HG02981 (cell line): ENCODE measurements around the gene PTPRN.

ENCODE experiments used
- ATAC-seq: cut with Tn5 transposase; IDR thresholded peaks from one replicate; pipeline ENCODE4 v1.9.1; 2021; ENCODE audit warnings: mild to moderate bottlenecking, moderate library complexity; ENCODE audit not compliant: unreplicated experiment

PTPRN gene

DNA sequence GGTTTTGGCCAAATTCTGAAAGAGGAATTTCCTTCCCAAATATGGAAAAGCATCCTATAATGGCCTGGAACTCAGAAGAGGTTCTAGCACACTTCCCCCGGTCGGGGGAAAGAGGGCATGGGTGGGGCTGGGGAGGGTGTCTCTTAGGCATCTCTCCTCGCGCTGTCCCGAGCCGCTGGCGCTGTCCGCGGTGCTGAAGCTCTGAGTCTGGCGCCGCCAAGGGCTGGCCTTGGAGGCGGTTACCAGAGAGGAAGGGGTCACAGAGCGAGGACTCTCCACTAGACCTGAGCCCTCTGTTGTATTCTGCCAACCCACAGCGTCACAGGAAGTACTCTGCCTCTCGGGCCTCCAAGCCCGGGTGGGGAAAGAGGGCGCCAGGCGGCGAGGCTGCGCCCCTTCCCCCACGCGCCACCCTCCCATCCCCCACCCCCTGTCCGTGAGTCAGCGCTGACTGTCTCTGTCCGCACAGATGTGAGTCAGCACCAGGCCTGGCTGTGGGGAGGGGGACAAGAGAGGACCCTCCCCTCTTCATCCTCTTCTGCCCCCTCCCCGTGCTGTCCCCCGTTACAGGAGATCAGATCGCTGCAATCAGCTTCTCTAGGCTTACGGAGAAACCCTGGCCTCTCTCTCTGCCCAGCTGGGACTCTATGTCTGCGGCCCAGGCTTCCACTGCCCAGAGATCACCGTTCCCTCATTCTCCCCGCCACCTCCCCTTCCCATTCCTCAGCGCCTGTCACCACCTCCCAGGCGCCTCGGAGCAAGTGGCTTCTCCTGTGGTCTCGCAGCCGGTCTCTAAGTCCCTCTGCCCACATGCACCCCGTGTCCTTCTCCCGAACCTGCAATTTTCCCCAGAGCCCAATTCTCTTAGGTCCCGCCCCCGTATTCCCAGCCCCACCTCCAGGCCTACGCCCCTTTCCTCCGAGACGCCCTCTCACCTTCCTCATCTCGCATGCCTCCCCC lies 779 bp downstream of the PTPRN start:
- ATAC-seq = peak; percentile 56

DNA sequence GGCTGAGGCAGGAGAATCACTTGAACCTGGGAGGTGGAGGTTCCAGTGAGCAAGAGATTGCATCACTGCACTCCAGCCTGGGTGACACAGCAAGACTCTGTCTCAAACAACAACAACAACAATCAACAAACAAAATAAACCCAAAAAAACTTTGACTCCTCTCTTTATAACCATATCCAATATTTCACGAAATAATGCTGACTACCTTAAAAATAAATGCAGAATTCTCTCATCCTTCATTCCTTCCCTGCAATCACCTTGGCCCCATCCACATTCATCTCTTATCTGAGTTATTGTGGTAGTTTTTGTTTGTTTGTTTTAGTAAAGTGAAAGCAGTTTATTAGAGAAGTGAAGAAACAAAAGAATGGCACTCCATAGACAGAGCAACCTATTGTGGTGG lies 3.2 kb downstream of the PTPRN start:
- no peak for ATAC-seq

GRCh38 chr2:219304223-219304622 lies 5.0 kb downstream of the PTPRN start:
- no peak for ATAC-seq

- no peak for ATAC-seq
Observed at GRCh38 chr2:219302412-219302968, 6.7 kb downstream of the PTPRN start.

DNA sequence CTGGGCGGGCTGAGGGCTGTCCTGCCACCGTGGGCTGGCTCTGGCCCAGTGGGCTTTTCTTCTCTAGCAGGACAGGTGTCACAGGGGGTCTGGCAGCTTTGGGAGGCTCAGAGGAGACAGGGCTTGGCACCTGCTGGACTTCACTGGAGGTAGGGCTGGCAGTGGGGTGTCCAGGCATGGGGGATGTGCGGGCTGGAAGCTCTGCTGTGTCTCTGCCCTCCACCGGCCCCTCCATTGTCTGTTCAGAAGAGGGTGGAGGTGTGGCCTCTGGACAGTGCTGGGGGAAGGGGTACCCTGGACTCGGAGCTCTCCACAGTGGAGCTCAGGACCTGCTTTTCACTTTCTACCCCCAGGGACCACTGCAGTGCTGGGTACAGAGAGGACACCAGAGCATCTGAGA lies 9.2 kb downstream of the PTPRN start:
- ATAC-seq = no peak

GRCh38 chr2:219299372-219299760 lies 9.8 kb downstream of the PTPRN start:
- no peak for ATAC-seq

GRCh38 chr2:219298759-219299371 lies 10.3 kb downstream of the PTPRN start:
- ATAC-seq = peak; percentile 46

DNA sequence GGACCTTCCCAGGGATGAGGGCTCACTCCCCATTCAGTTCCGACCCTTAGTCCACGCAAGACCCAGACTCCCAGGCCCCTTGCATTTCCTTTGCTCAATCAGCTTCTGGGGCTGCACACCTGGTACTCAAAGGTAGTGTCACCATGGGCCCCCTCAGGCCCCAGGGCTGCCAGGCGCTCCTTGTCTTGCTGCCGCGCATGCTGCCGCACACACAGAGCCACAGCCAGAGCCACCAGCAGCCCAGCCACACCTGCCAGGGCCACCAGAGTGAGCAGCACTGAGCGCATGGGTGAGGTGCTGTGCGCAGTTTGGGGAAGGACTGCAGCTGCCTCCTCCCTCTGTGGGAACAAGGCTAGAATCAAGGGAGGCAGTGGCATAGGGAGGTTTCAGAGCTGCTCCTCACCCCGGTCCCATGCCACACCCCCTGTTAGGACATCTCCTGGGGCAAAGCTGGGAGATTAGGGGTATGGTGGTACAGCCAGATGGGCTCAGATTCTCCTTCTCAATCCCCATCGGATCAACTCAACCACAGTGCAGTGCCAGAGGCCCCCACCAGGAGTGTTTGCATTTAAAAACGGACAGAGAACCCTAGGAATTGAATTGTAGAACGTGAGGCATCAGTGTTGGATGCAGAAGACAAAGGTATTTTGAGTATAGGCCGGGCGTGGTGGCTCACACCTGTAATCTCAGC lies 11.3 kb downstream of the PTPRN start:
- ATAC-seq = no peak

GRCh38 chr2:219296631-219297391 lies 12.4 kb downstream of the PTPRN start:
- no peak for ATAC-seq

DNA sequence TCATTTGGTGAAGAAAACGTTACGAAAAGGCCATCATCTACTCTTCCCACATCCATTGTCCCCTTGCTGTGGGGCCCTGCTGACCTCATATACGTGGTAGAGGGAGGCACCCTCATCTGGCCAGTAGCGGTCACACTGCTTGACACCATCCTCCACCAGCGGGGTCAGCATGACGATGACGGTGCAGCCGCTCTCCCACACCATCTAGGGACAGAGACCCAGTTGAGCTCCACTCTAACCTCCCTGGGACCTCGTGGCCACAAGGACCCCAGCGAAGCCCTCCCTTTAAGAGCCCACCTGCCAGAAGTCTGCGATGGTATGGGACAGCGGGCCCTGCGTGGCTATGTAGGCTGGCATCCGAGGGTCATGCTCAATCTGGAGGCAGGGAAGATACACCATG lies 13.1 kb downstream of the PTPRN start:
- ATAC-seq = no peak

- ATAC-seq = peak; percentile 90
Observed at GRCh38 chr2:219294356-219295351, 14.5 kb downstream of the PTPRN start.

- ATAC-seq = no peak
Observed at GRCh38 chr2:219293736-219294231, 15.4 kb downstream of the PTPRN start.

GRCh38 chr2:219292616-219293015 lies 16.6 kb downstream of the PTPRN start:
- no peak for ATAC-seq

DNA sequence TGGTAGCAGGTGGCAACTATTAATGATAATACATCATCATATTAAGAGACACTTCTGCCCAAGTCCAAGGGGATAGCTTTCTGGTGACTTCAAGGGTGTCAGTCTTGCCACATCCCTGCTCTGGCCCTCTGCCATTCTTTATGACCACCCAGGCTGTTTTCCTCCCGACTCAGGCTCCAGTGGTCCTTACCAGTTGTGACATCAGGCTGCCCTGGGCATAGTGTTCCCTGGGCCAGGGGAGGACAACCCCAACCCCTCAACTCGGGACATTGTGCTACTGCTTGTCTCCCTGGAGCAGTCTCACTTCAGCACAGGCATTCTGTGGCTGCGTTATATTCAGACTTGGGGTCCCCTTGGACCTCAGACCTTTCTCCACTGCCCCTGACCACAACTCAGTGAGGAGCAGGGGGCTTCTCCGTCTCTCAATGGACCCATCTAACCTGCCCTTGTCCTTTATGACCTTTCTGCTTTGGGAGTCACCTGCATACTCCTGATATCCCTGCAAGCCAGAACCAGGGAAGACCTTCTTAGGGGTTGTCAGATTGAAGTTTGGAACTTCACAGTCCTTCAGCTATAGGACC lies 17.2 kb downstream of the PTPRN start:
- ATAC-seq = no peak

GRCh38 chr2:219291394-219291793 lies 17.8 kb downstream of the PTPRN start:
- ATAC-seq = no peak

DNA sequence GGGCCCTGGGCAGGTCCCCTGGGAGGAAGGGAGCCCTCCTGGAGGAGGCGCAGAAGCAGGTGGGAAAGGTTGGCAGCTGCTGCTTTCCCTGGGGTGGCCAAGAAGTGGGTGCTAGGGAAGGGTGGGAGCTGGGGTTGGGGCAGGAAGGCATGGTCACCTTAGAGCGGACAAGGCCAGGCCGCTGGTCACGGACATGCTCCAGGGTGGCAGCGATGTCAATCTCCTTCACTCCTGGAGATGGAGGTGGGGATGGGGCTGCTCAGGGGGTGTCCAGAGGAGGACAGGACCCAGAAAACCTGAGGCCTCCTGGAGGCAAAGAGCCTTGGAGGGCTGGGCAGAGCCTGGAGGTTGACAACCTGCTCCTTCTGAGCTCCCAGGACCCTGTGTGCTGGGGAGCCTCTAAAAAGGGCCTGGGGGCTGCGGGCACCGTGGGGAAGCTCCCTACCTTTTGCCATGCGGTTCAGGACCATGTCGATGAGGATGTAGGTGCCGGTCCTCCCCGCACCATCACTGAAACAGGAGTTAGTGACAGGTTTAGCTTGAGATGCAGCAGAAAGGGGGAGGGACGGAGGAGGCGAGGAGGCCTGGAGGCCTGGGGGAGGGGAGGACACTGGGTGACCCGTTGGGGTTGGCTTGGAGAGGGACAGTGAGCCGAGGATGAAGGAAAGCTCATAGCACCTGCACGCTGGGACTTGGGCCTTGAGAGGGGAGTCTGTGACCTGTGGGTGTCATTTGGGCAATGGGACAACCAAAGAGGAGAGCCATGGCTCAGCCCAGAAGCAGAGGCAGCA lies 18.6 kb downstream of the PTPRN start:
- no peak for ATAC-seq

DNA sequence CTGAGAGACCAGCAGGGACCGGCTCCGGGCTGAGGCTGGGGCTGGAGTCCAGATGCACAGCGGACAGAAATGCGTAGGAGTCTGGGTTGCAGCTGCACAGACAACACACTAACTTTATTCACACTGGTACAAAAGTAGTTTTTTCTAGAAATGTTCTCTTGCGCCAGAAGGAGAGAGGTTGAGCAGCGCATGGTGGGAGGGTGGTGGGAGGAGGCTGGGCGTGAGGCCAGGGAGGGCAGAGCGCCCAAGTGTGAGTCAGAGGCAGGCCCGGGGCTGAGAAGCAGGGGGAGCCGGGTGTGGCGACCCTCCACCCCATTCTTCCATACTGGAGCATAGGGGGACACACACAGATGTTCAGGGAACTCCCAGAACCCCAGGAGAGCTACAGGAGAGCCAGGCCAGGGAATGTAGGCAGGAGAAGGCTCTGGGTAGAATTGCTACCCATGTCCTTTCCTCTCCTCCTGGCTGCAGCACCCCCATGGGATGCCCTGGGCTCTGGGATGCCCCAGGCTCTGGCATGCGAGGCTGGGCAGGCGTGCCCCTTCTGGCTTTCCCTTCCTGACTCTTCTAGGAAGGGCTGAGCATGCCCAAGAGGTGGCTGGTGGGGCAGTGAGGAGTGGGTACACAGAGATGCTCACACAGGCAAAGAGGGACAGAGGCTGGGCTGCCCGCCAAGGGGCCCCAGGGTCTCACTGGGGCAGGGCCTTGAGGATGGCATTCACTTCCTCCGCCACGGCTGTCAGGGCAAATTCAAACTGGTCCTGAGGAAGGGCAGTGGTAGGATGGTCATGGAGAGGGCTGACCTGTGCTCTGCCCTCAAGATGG lies 19.5 kb downstream of the PTPRN start:
- no peak for ATAC-seq
